ENCODE results near the gene ZFAND4.

DNA sequence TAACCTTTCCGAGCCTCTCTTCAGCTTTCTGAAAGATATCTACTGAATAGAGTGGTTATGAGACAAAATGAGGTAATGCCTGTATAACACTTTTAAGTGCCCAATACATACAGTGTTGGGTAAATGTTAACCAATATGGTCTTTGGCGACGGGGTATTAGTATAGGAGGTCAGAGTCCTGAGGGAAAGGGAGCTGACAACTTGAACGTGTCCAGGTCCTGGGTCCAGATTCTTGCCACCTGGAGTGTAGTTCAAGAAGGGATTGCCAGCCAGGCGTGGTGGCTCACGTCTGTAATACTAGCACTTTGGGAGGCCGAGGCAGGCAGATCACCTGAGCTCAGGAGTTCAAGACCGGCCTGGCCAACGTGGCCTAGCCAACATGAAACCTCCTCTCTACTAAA, 76.0 kb downstream of the ZFAND4 start:
- TF ChIP-seq CTCF (optimal IDR thresholded peaks at IDR 0.05 in 1 of 3, IDR thresholded peaks at IDR 0.05 in 1 of 3, conservative IDR thresholded peaks at IDR 0.05 in 1 of 3; ENCODE audit: extremely low read depth in 1 of 3, insufficient read depth in 2 of 3, low read length in 3 of 3) (no peak), EZH2 (IDR thresholded peaks at IDR 0.05; ENCODE audit: low read length) (no peak)
